ENCODE measurements around the gene UCP3.

UCP3 gene

DNA sequence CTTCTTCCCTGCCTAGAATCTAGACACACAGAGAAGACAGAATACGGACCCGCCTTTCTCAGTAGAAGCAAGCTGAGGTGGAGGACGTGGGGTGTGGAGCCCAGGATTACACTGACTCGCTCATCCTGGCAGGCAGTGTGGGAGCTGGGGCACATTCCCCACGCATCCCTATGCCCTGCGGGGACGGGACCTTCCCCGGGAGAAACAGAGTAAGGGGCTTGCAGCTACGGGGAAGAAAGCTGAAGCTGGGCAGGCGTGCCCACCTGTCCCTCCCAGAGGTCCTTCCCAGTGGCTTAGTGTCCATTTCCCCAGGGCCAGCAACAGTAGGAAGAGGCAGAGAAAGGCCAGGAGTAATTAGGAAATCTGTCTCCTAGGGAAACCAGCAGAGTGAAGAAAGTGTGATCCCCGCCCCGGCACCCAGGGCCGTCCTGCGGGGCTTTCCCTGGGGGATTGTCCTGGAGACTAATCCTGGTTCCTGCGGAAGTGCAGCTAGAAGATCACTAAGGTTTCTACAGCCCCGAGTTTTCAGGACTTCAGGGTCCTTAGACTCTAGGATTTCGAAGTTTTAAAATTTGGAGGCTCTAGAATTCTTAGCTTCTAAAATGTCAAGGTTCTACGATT, 50.3 kb downstream of the UCP3 start:
- in situ Hi-C loops (cut with HindIII; ENCODE audit: low sequenced_read_pairs): no loop called here
- no peak for TF ChIP-seq CTCF (IDR thresholded peaks at IDR 0.05; ENCODE audit: low read depth, low read length, missing control alignments)
- no peak overlapping the region for H3K4me3 ChIP-seq (ENCODE audit: low read depth, low read length)
- no peak for DNase-seq (ENCODE audit: low read depth)

- DNase-seq (ENCODE audit: low read depth): no peak
- no peak for TF ChIP-seq CTCF (IDR thresholded peaks at IDR 0.05; ENCODE audit: low read depth, low read length, missing control alignments)
- in situ Hi-C loops (cut with HindIII; ENCODE audit: low sequenced_read_pairs): no loop called here
- H3K4me3 ChIP-seq (ENCODE audit: low read depth, low read length): no peak overlapping the region
Measured at GRCh38 chr11:73957654-73958361, 51.1 kb downstream of the UCP3 start.

- no peak overlapping the region for H3K4me3 ChIP-seq (ENCODE audit: low read depth, low read length)
- DNase-seq (ENCODE audit: low read depth): no peak
- in situ Hi-C loops (cut with HindIII; ENCODE audit: low sequenced_read_pairs): no loop called here
- no peak for TF ChIP-seq CTCF (IDR thresholded peaks at IDR 0.05; ENCODE audit: low read depth, low read length, missing control alignments)
Measured at GRCh38 chr11:73956876-73957653, 51.8 kb downstream of the UCP3 start.

- TF ChIP-seq CTCF (IDR thresholded peaks at IDR 0.05; ENCODE audit: low read depth, low read length, missing control alignments): no peak
- no peak overlapping the region for H3K4me3 ChIP-seq (ENCODE audit: low read depth, low read length)
- no peak for DNase-seq (ENCODE audit: low read depth)
- in situ Hi-C loops (cut with HindIII; ENCODE audit: low sequenced_read_pairs): no loop called here
Measured at GRCh38 chr11:73951797-73952196, 57.1 kb downstream of the UCP3 start.

DNA sequence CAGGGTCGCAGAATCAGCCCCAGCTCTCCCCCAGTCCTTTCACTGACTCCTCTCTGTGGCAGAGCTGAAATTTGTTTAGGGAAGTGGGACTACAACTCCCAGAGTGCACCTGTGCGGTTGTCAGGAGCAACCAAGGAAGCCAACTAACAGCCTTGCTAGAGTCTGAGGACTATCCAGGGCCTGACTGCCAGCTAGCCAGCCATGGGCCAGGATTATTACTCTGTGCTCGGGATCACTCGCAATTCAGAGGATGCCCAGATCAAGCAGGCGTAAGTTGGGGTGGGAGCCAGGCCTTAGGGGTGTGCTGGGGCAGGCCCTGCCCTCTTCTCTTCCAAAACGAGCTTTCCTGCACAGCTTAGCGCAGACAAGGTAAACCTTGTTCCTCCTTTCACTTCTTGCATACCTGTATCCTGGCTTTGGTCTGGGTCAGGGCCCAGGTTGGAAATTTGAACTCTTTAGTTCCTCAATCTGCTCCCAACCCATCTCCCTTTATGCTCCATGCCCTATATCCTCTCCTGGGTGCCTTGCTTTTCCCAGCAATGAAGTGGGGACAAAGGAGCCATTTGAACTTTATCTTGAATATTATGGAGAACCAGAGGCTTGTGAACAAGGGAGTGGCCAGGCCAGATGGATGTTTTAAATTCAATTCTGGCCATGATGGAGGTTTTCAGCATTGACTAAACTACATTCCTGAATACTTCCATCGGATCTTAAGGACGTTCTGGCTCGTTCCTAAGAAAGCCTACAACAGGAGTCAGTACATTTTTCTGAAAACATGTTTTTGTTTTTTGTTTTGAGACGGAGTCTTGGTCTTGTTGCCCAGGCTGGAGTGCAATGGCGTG, 57.8 kb downstream of the UCP3 start, which contains the start of gene DNAJB13:
TSS of gene DNAJB13 (plus strand) at position 158 of the 842 bp plus-strand sequence. CDS start at position 202, 44 bp downstream.
- no peak for TF ChIP-seq CTCF (IDR thresholded peaks at IDR 0.05; ENCODE audit: low read depth, low read length, missing control alignments)
- no peak within 1 kb of the TSS for H3K4me3 ChIP-seq (ENCODE audit: low read depth, low read length)
- no peak for DNase-seq (ENCODE audit: low read depth)
- in situ Hi-C loops (cut with HindIII; ENCODE audit: low sequenced_read_pairs): no loop called here

Measured in astrocyte of the cerebellum (primary cell).